HUES6 (cell line): Measurements from ENCODE around the gene LTBP2.

Experiments
- H3K27ac ChIP-seq: 2 replicates; pipeline ENCODE4 v1.7.0; 2013; ENCODE audit warnings: low read depth, mild to moderate bottlenecking, low read length, inconsistent platforms
- H3K27me3 ChIP-seq: 2 replicates; pipeline ENCODE4 v1.6.1; 2013; ENCODE audit warnings: low read length; ENCODE audit not compliant: control insufficient read depth, insufficient read depth
- H3K36me3 ChIP-seq: 2 replicates; pipeline ENCODE4 v1.6.1; 2013; ENCODE audit warnings: low read length; ENCODE audit not compliant: control insufficient read depth, insufficient read depth
- H3K4me1 ChIP-seq: 2 replicates; pipeline ENCODE4 v1.6.1; 2013; ENCODE audit warnings: low read length; ENCODE audit not compliant: control insufficient read depth, insufficient read depth
- H3K4me3 ChIP-seq: 2 replicates; pipeline ENCODE4 v1.5.1; 2013; ENCODE audit warnings: low read depth, low read length
- H3K9ac ChIP-seq: one replicate; pipeline ENCODE4 v1.6.1; 2013; ENCODE audit warnings: mild to moderate bottlenecking, low read length
- H3K9me3 ChIP-seq: 2 replicates; pipeline ENCODE4 v1.6.1; 2013; ENCODE audit warnings: low read depth, low read length; ENCODE audit not compliant: control insufficient read depth, insufficient read depth

Gene LTBP2

DNA sequence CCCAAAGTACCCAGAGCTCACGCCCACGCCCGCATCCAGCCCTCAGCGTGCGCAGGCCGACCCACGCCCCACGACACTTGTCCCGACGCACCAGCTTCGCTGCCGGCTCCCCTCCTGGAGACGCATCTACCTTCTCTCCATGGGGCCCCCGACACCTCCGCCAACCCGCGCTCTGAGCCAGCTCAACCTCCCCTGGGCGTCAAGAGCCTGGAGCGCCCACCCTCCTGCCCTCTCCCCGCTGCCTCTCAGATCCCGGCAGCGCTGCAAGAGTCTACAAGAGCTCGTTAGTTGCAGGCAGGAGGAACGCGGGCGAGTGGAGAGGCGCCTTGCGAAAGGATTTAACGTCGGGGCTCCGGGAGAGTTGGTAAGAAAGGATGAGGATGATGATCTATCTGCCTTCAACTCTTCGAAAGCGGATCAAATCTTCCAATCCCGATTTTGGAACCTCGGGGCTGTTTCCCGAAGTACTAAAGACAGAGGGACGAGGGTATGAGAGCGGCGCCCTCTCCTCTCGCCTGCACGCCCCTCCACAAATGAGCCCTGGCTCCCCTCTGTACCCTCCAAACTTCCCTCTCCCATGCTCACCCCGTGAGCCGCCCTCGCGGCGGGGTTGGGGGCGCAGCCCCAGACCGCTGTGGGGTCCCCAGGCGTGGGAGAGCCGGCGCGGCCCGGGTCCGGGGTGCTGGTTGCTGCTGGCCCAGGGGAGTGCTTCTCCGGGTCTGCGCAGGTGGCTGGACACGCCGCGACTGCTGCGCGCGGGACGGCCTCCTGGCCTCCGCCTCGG lies 979 bp downstream of the LTBP2 start:
- no peak overlapping the region for H3K9ac ChIP-seq
- H3K4me1 ChIP-seq: peaks cover under 1% of the 10 kb centered on the region; the same call in 1 of the 2 replicates
- peaks cover 35% of the 10 kb centered on the region for H3K27me3 ChIP-seq
- peaks cover 4% of the 10 kb centered on the region; the same call in 1 of the 2 replicates for H3K9me3 ChIP-seq
- peak overlapping the region; percentile 63 for H3K4me3 ChIP-seq
- H3K27ac ChIP-seq: no peak overlapping the region
- H3K36me3 ChIP-seq: no peaks in the 10 kb centered on the region

DNA sequence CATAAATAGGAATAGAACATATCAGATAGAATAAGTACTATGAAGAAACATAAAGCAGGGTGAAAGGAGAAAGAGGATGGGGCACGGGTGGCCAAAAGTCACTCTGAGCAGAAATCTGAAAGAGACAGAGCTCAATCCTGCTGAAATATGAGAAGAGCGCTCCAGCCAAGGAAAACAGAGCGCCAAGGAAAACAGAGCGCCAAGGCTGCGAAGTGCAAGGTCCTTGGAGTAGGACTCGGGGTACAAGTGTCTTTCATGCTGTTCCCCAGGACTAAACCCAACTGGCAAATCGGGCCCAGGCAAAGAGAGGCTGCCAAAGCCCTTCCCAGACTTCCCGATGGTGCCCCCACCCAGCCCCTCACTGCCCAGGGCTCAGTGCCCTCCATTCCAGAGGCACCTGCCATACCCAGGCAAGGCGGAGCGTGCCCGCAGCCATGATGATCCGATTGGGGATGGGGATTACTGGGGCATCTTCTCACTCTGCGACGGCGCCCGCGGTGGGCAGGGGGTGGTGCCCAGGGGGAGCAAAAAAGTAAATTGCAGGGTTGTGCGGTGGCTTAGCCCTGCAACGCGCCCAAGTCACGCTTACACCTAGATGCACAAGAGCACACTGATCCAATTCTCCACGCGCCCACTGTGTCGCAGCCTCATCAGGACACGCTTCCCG lies 1.7 kb downstream of the LTBP2 start:
- H3K4me1 ChIP-seq: no peaks in the 10 kb centered on the region
- no peak overlapping the region; the same call in 1 of the 2 replicates for H3K4me3 ChIP-seq
- no peak overlapping the region for H3K9ac ChIP-seq
- no peaks in the 10 kb centered on the region for H3K36me3 ChIP-seq
- H3K27ac ChIP-seq: no peak overlapping the region
- H3K27me3 ChIP-seq: peaks cover 35% of the 10 kb centered on the region
- H3K9me3 ChIP-seq: peaks cover 4% of the 10 kb centered on the region; the same call in 1 of the 2 replicates

DNA sequence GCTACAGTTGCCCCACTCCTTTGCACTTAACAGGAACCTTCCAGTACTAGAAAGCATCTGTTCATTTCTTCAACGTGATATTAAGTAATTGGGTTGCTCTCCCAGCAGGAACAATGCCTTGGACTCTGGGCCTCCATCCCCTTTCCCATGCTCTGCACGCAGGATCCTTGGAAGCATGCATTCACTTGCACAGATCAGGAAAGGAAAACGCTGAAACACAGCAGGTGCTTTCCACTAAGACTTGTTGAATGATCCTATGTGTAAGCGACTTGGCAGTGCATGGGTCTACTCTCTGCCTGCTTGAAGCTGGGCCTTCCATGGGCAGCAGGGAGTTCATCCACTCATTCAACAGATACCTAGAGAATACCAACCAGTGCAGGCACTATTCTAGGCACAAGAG lies 2.3 kb downstream of the LTBP2 start:
- no peak overlapping the region for H3K27ac ChIP-seq
- no peak overlapping the region for H3K9ac ChIP-seq
- no peaks in the 10 kb centered on the region for H3K36me3 ChIP-seq
- H3K27me3 ChIP-seq: peaks cover 35% of the 10 kb centered on the region
- peaks cover 4% of the 10 kb centered on the region; the same call in 1 of the 2 replicates for H3K9me3 ChIP-seq
- H3K4me3 ChIP-seq: no peak overlapping the region
- no peaks in the 10 kb centered on the region for H3K4me1 ChIP-seq

- no peaks in the 10 kb centered on the region for H3K4me1 ChIP-seq
- H3K9ac ChIP-seq: no peak overlapping the region
- no peaks in the 10 kb centered on the region for H3K36me3 ChIP-seq
- no peak overlapping the region for H3K4me3 ChIP-seq
- H3K27ac ChIP-seq: no peak overlapping the region
- peaks cover 35% of the 10 kb centered on the region for H3K27me3 ChIP-seq
- H3K9me3 ChIP-seq: peaks cover 4% of the 10 kb centered on the region; the same call in 1 of the 2 replicates
Observed at GRCh38 chr14:74608959-74609611, 3.0 kb downstream of the LTBP2 start.

DNA sequence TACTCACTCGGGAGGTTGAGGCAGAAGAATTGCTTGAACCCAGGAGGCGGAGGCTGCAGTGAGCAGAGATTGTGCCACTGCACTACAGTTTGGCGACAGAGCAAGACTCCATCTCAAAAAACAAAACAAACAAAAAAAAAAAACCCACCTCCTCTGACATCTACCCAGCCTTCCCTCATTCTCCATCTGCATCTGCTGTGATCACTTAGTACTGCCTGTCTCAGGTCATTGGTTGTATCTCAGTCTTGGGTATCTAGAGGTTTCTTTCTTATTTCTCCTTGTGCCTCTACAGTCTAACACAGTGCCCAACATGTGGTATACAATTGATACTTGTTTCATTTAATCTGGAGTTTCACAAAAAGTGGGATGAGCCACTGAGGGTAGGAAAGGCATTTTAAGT lies 5.3 kb downstream of the LTBP2 start:
- H3K27me3 ChIP-seq: peaks cover 28% of the 10 kb centered on the region
- H3K27ac ChIP-seq: no peak overlapping the region
- no peaks in the 10 kb centered on the region for H3K9me3 ChIP-seq
- no peaks in the 10 kb centered on the region for H3K4me1 ChIP-seq
- H3K36me3 ChIP-seq: no peaks in the 10 kb centered on the region
- no peak overlapping the region for H3K4me3 ChIP-seq
- H3K9ac ChIP-seq: no peak overlapping the region

GRCh38 chr14:74605531-74606223 lies 6.4 kb downstream of the LTBP2 start:
- no peak overlapping the region for H3K27ac ChIP-seq
- no peak overlapping the region for H3K9ac ChIP-seq

DNA sequence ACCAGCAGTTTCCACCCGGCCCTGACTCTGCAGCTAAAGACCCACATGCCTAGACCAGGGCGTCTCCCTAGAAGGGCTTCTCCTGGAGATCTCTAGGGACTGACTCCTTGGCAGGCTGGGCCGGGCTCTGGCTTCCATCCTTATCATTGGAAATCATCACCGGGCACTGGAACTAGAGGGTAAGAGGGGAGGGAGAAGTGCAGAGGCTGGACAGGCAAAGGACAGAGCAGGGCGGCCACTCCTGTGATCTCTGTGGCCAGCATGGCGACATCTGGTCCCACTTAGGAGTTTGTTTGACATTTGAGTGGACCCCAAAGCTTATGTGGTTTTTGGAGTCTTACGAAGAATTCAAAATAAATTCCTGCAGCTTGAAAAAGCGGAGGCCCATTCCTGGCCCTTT lies 7.1 kb downstream of the LTBP2 start:
- Histone ChIP-seq H3K27me3 (peaks cover 9% of the 10 kb centered on the region), H3K27ac (no peak overlapping the region), H3K9ac (no peak overlapping the region), H3K4me1 (no peaks in the 10 kb centered on the region), H3K4me3 (no peak overlapping the region), H3K36me3 (no peaks in the 10 kb centered on the region), H3K9me3 (no peaks in the 10 kb centered on the region)

More at GRCh38 chr14:74605531-74606223, 6.4 kb downstream of the LTBP2 start:
- Histone ChIP-seq H3K4me1 (no peaks in the 10 kb centered on the region), H3K9me3 (no peaks in the 10 kb centered on the region), H3K27me3 (peaks cover 17% of the 10 kb centered on the region), H3K36me3 (no peaks in the 10 kb centered on the region), H3K4me3 (no peak overlapping the region)

DNA sequence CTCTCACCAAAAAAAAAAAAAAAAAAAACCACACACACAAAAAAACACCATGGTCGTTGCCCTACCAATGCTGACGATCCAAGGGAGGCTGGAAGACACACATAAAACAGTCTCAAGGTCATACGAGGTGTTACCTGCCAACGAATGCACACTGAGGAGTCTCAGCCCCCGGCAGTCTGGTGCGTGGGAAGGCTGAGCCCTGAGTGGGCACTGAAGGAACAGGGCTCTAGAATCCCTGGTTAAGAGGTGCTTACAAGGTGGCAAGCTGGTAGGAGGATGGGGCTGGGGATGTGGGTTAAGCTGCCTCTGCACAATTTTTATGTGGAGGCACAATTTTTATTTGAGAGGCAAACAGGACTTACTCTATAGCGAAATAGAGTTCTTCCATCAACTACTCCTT lies 7.9 kb downstream of the LTBP2 start:
- Histone ChIP-seq H3K4me3 (no peak overlapping the region), H3K27me3 (peaks cover 2% of the 10 kb centered on the region; the same call in 1 of the 2 replicates), H3K4me1 (no peaks in the 10 kb centered on the region), H3K9ac (no peak overlapping the region), H3K27ac (no peak overlapping the region), H3K36me3 (no peaks in the 10 kb centered on the region), H3K9me3 (no peaks in the 10 kb centered on the region)

- H3K9me3 ChIP-seq: no peaks in the 10 kb centered on the region
- no peaks in the 10 kb centered on the region for H3K4me1 ChIP-seq
- H3K27me3 ChIP-seq: no peaks in the 10 kb centered on the region
- no peak overlapping the region for H3K4me3 ChIP-seq
- H3K9ac ChIP-seq: no peak overlapping the region
- H3K27ac ChIP-seq: no peak overlapping the region
- no peaks in the 10 kb centered on the region for H3K36me3 ChIP-seq
Observed at GRCh38 chr14:74601982-74602381, 10.1 kb downstream of the LTBP2 start.

DNA sequence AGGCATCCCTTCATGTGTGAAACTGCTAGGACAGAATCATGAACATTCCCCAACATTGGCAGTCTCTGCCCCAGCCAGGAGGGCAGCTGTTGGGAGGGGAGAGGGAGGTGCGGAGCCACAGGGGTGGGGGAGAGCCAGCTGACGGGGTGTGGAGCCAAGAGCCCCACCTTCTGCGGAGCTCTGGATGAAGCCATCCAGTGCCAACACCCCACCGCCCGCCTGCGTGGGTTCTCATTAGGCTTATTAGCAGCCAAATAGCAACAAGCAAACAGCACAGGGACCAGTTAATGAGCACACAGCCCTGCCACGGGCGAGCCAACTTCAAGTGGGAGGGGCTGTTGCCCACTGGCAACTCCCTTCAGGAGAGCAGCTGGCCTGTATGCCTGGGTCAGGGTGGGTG lies 12.1 kb downstream of the LTBP2 start:
- H3K27ac ChIP-seq: no peak overlapping the region
- no peak overlapping the region for H3K4me3 ChIP-seq
- H3K9ac ChIP-seq: no peak overlapping the region

More for the DNA sequence above, 12.1 kb downstream of the LTBP2 start:
- Histone ChIP-seq H3K36me3 (no peaks in the 10 kb centered on the region), H3K4me1 (peaks cover 7% of the 10 kb centered on the region; the same call in 1 of the 2 replicates), H3K27me3 (no peaks in the 10 kb centered on the region), H3K9me3 (no peaks in the 10 kb centered on the region)
